SH-SY5Y (cell line): ENCODE results near the gene ALOX5.

Experiments
- GATA2 ChIP-seq: IDR thresholded peaks from 2 replicates; pipeline ENCODE4 v1.6.1; 2011; ENCODE audit warnings: mild to moderate bottlenecking, low read depth, low read length
- GATA3 ChIP-seq: IDR thresholded peaks from 2 replicates; pipeline ENCODE4 v1.6.1; 2011; ENCODE audit warnings: low read depth, mild to moderate bottlenecking, low read length, moderate library complexity

DNA sequence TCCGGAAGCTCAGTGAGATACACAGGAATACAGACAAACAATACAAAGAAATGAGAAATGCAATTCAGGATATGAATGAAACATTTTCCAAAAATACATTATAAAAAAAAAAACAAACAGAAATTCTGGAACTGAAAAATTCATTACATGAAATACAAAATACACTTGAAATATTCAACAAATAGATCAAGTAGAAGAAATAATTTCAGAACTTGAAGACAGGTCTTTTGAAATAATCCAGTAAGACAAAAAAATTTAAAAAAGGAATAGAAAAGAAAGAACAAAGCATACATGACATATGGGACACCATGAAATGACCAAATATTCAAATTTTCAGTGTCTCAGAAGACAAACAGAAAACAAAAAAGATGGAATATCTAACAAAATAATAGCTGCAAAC lies 102.5 kb downstream of the ALOX5 start:
- TF ChIP-seq GATA2 (no peak), GATA3 (no peak)
